GM21529 (cell line): ENCODE results near the gene XRN1.

Experiments
- ATAC-seq: cut with Tn5 transposase; IDR thresholded peaks from one replicate; pipeline ENCODE4 v1.9.1; 2021; ENCODE audit not compliant: unreplicated experiment

XRN1 gene

GRCh38 chr3:142272200-142272891 lies 175.5 kb downstream of the XRN1 start:
- ATAC-seq = no peak

DNA sequence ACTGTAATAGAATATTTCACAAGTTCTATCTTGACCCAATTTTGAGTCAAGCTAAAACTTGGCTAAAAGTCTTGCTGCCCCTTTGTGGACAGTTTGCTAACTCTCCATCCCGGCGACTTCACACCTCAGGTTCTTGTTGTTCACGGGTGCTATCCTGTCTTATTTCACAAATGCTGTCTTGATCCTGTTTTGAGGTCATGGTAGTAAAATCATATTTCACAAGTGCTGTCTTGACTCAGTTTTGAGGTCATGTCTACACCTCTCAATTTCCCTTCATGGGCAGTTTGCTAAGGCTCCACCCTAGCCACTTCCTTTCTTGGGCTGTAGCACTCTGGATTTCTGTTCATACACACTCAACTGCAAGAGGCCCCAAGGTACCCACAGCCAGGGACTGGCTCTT lies 177.4 kb downstream of the XRN1 start:
- no peak for ATAC-seq

- no peak for ATAC-seq
These were observed 178.1 kb downstream of the XRN1 start for GRCh38 chr3:142269767-142270166.

DNA sequence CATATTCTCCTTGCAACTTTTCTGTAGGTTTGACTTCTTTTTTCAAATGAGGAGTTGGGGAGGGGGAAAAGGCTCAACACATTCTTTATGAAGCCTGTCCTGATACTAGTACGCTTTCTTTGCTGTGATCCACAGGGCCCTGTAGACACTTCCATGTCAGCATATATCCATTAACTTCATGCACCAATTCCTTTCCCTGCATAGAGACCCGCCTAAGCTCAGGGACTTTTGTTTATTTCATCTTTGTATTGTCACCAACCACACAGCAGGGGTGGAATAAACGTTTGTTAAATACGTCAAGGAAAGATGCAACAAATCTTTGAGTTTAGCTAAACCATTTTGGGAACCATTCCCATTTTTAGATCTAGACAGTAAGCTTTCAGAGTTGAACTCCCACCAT lies 179.4 kb downstream of the XRN1 start:
- no peak for ATAC-seq

DNA sequence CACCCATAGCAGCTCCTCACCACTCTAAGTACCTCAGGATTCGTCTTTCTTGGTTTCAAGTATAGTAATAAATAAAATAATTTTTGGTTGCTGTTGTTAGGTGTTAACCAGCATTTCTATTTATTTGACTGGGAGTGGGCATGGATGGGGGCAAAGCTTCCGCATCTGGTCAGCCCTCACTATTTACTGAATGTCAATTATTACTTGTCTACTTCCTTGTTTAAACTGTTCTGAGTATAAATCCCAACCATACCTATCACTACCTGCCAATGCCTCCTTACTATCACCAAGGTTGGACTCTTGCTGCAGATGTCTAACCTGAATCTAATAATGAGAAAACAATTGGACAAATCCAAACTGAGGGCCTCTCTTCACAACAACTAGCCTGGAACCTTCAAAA lies 180.6 kb downstream of the XRN1 start:
- no peak for ATAC-seq

GRCh38 chr3:142263112-142263511 lies 184.7 kb downstream of the XRN1 start:
- no peak for ATAC-seq

- no peak for ATAC-seq
These were observed 188.5 kb downstream of the XRN1 start for GRCh38 chr3:142259359-142259758.

GRCh38 chr3:142256712-142257333 lies 191.0 kb downstream of the XRN1 start:
- no peak for ATAC-seq
